ENCODE measurements around the gene DCAF10. TPM values are rescaled to one million over a fixed set of nuclear protein-coding genes. Genes with fewer than 3 reads are reported as not detected.
"Not testable (repeated sequence)": the region's sequence is repeated elsewhere in the genome, so short reads cannot be mapped to it uniquely, and the experiment has no call there.

Gene DCAF10
- polyA plus RNA-seq, 1 donor (not counting 4 experiments of a cell fraction or from before 2014, with no cell fraction given): 29.2 TPM

GRCh38 chr9:37876376-37876775 lies 75.8 kb downstream of the DCAF10 start:
- FAIRE-seq (no peak), DNase-seq (ENCODE audit: low read depth, low spot score) (no peak)
- no peaks in the 10 kb centered on the region for H4K20me1 ChIP-seq (ENCODE audit: control insufficient read depth, extremely low read depth, insufficient read depth, low read length)
- no peak overlapping the region for H3K4me2 ChIP-seq (ENCODE audit: control insufficient read depth, extremely low read depth, insufficient read depth, low read depth, low read length)
- no peaks in the 10 kb centered on the region for H3K9me1 ChIP-seq (ENCODE audit: control insufficient read depth, extremely low read depth, insufficient read depth, low read length)
- dilution Hi-C loops (cut with MboI; ENCODE audit: extremely low pct_ligation_motif_present, low sequenced_read_pairs): no loop called here
- H3K4me1 ChIP-seq (ENCODE audit: control insufficient read depth, extremely low read depth, insufficient read depth, low read length): no peaks in the 10 kb centered on the region
- H3K27ac ChIP-seq (ENCODE audit: control insufficient read depth, insufficient read depth, low read length): no peak overlapping the region
- H2AFZ ChIP-seq (ENCODE audit: control insufficient read depth, low read length): no peak overlapping the region
- H3K79me2 ChIP-seq (ENCODE audit: control insufficient read depth, insufficient read depth, low read length): no peaks in the 10 kb centered on the region
- peaks cover 0 to 7% of the 10 kb centered on the region in 2 experiments for H3K36me3 ChIP-seq (ENCODE audit: control insufficient read depth in 2 of 2, extremely low read depth in 1 of 2, insufficient read depth in 2 of 2, low read length in 2 of 2)
- no peak overlapping the region for H3K4me3 ChIP-seq (ENCODE audit: control insufficient read depth in 2 of 3, extremely low read depth in 1 of 3, insufficient read depth in 2 of 3, low read depth in 1 of 3, low read length in 3 of 3)
- no peaks in the 10 kb centered on the region for H3K27me3 ChIP-seq (ENCODE audit: control insufficient read depth, extremely low read depth, insufficient read depth, low read length)
- no peak overlapping the region for H3K9ac ChIP-seq (ENCODE audit: control insufficient read depth, extremely low read depth, insufficient read depth, low read length)
- TF ChIP-seq CTCF (optimal IDR thresholded peaks at IDR 0.05 in 1 of 3, IDR thresholded peaks at IDR 0.05 in 1 of 3, conservative IDR thresholded peaks at IDR 0.05 in 1 of 3; ENCODE audit: extremely low read depth in 1 of 3, insufficient read depth in 2 of 3, low read length in 3 of 3) (no peak), EZH2 (IDR thresholded peaks at IDR 0.05; ENCODE audit: low read length) (no peak)
- H3K9me3 ChIP-seq (ENCODE audit: control insufficient read depth, low read depth, low read length): peaks cover 2% of the 10 kb centered on the region

GRCh38 chr9:37880916-37881479 lies 80.4 kb downstream of the DCAF10 start:
- H3K36me3 ChIP-seq (ENCODE audit: control insufficient read depth in 2 of 2, extremely low read depth in 1 of 2, insufficient read depth in 2 of 2, low read length in 2 of 2): peaks cover 0 to 7% of the 10 kb centered on the region in 2 experiments
- H3K9ac ChIP-seq (ENCODE audit: control insufficient read depth, extremely low read depth, insufficient read depth, low read length): no peak overlapping the region
- no peaks in the 10 kb centered on the region for H3K4me1 ChIP-seq (ENCODE audit: control insufficient read depth, extremely low read depth, insufficient read depth, low read length)
- no peak overlapping the region for H3K4me3 ChIP-seq (ENCODE audit: control insufficient read depth in 2 of 3, extremely low read depth in 1 of 3, insufficient read depth in 2 of 3, low read depth in 1 of 3, low read length in 3 of 3)
- no peaks in the 10 kb centered on the region for H3K27me3 ChIP-seq (ENCODE audit: control insufficient read depth, extremely low read depth, insufficient read depth, low read length)
- H3K27ac ChIP-seq (ENCODE audit: control insufficient read depth, insufficient read depth, low read length): no peak overlapping the region
- H3K4me2 ChIP-seq (ENCODE audit: control insufficient read depth, extremely low read depth, insufficient read depth, low read depth, low read length): no peak overlapping the region
- peaks cover 2% of the 10 kb centered on the region for H3K9me1 ChIP-seq (ENCODE audit: control insufficient read depth, extremely low read depth, insufficient read depth, low read length)
- FAIRE-seq (no peak), DNase-seq (ENCODE audit: low read depth, low spot score) (no peak)
- H2AFZ ChIP-seq (ENCODE audit: control insufficient read depth, low read length): no peak overlapping the region
- dilution Hi-C loops (cut with MboI; ENCODE audit: extremely low pct_ligation_motif_present, low sequenced_read_pairs): no loop called here
- peaks cover 2% of the 10 kb centered on the region for H3K9me3 ChIP-seq (ENCODE audit: control insufficient read depth, low read depth, low read length)
- no peaks in the 10 kb centered on the region for H4K20me1 ChIP-seq (ENCODE audit: control insufficient read depth, extremely low read depth, insufficient read depth, low read length)
- TF ChIP-seq CTCF (optimal IDR thresholded peaks at IDR 0.05 in 1 of 3, IDR thresholded peaks at IDR 0.05 in 1 of 3, conservative IDR thresholded peaks at IDR 0.05 in 1 of 3; ENCODE audit: extremely low read depth in 1 of 3, insufficient read depth in 2 of 3, low read length in 3 of 3) (no peak), EZH2 (IDR thresholded peaks at IDR 0.05; ENCODE audit: low read length) (no peak)
- H3K79me2 ChIP-seq (ENCODE audit: control insufficient read depth, insufficient read depth, low read length): peaks cover 1% of the 10 kb centered on the region

- H4K20me1 ChIP-seq (ENCODE audit: control insufficient read depth, extremely low read depth, insufficient read depth, low read length); FAIRE-seq; H3K4me2 ChIP-seq (ENCODE audit: control insufficient read depth, extremely low read depth, insufficient read depth, low read depth, low read length); H3K36me3 ChIP-seq (ENCODE audit: control insufficient read depth in 2 of 2, extremely low read depth in 1 of 2, insufficient read depth in 2 of 2, low read length in 2 of 2); H3K9ac ChIP-seq (ENCODE audit: control insufficient read depth, extremely low read depth, insufficient read depth, low read length); dilution Hi-C loops (cut with MboI; ENCODE audit: extremely low pct_ligation_motif_present, low sequenced_read_pairs); H3K4me3 ChIP-seq (ENCODE audit: control insufficient read depth in 2 of 3, extremely low read depth in 1 of 3, insufficient read depth in 2 of 3, low read depth in 1 of 3, low read length in 3 of 3); DNase-seq (ENCODE audit: low read depth, low spot score); H2AFZ ChIP-seq (ENCODE audit: control insufficient read depth, low read length); H3K27me3 ChIP-seq (ENCODE audit: control insufficient read depth, extremely low read depth, insufficient read depth, low read length); H3K4me1 ChIP-seq (ENCODE audit: control insufficient read depth, extremely low read depth, insufficient read depth, low read length); H3K9me3 ChIP-seq (ENCODE audit: control insufficient read depth, low read depth, low read length); H3K27ac ChIP-seq (ENCODE audit: control insufficient read depth, insufficient read depth, low read length); H3K9me1 ChIP-seq (ENCODE audit: control insufficient read depth, extremely low read depth, insufficient read depth, low read length): not testable (repeated sequence)
- H3K79me2 ChIP-seq (ENCODE audit: control insufficient read depth, insufficient read depth, low read length): peaks cover 11% of the 10 kb centered on the region
Observed at GRCh38 chr9:37887977-37888583, 87.5 kb downstream of the DCAF10 start.

Measured in keratinocyte (primary cell).